ENCODE data around the gene SYMPK. TPM values are rescaled to one million over a fixed set of nuclear protein-coding genes. Genes with fewer than 3 reads are reported as not detected.

Gene SYMPK
- total RNA-seq, 1 experiment from 2014 or later = 86.2 TPM

GRCh38 chr19:45901432-45901911 lies 38.5 kb upstream of the SYMPK start:
- ChIA-PET CTCF (interaction anchor here (1.5 to 1.9 kb wide), 3 partner anchors 10 to 84 kb away, joined by 5 to 8 read pairs (median 7); no protein-coding TSS in a partner anchor), POLR2A (interaction anchor here (0.7 to 4.4 kb wide), 6 partner anchors 15 to 233 kb away, joined by 3 to 46 read pairs (median 4); partner anchors contain the start of genes CCDC61, IRF2BP1 and SYMPK)
- Mint-ChIP-seq H3K4me3 (ENCODE audit: unreplicated experiment) (peak overlapping the region; percentile 98), H3K9me3 (ENCODE audit: unreplicated experiment) (no peaks in the 10 kb centered on the region), H3K36me3 (ENCODE audit: insufficient read depth, unreplicated experiment) (peaks cover 43% of the 10 kb centered on the region), H3K4me1 (ENCODE audit: insufficient read depth, unreplicated experiment) (peaks cover 6% of the 10 kb centered on the region), H3K27ac (ENCODE audit: low read depth, unreplicated experiment) (peak overlapping the region; percentile 83), H3K27me3 (ENCODE audit: insufficient read depth, unreplicated experiment) (no peaks in the 10 kb centered on the region)
- DNase-seq (ENCODE audit: unreplicated experiment) = peak; percentile 29
- TF ChIP-seq, protein P1, sequence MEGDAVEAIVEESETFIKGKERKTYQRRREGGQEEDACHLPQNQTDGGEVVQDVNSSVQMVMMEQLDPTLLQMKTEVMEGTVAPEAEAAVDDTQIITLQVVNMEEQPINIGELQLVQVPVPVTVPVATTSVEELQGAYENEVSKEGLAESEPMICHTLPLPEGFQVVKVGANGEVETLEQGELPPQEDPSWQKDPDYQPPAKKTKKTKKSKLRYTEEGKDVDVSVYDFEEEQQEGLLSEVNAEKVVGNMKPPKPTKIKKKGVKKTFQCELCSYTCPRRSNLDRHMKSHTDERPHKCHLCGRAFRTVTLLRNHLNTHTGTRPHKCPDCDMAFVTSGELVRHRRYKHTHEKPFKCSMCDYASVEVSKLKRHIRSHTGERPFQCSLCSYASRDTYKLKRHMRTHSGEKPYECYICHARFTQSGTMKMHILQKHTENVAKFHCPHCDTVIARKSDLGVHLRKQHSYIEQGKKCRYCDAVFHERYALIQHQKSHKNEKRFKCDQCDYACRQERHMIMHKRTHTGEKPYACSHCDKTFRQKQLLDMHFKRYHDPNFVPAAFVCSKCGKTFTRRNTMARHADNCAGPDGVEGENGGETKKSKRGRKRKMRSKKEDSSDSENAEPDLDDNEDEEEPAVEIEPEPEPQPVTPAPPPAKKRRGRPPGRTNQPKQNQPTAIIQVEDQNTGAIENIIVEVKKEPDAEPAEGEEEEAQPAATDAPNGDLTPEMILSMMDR (IDR thresholded peaks at IDR 0.05; ENCODE audit: unreplicated experiment) = no peak
- intact Hi-C loops (cut with micrococcal nuclease) = no loop called here
- no TSS peak for BruUV-seq (replicated peaks)

DNA sequence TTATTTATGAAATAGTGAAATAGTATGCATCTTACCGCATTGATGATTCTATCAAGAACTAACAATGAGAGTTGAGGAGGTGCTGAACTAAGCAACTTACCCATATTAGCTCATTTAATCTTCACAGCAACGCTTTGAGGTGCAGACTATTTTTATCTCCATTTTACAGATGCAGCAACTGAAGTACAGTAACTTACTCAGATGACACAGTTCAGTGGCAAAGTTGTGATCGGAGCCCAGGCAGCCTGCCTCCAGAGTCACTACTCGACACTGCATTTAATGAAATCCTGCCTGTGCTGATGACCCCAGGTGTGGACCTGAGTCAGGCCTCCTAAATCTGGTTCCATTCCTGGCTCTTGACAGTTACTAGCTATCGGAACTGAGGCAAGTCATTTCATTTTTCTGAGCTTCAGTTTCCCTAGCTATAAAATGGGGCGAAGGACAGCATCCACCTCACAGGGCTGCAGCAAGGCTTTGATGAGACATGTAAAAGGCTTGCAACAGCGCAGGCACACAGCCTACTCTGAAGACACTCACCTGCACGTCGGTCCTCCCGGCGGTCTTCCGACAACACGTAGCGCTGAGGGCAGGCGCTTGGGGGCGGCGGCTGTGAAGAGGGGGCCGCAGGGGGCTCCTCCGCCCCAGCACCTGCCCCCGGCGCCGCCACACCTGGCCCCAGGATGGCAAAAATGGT lies 37.9 kb upstream of the SYMPK start:
- TF ChIP-seq, protein P1 (IDR thresholded peaks at IDR 0.05; ENCODE audit: unreplicated experiment) = no peak
- ChIA-PET CTCF (interaction anchor here (0.6 to 1.8 kb wide), 6 partner anchors 9 to 108 kb away, joined by 3 to 8 read pairs (median 4); no protein-coding TSS in a partner anchor), POLR2A (interaction anchor here (0.7 to 4.4 kb wide), 4 partner anchors 14 to 232 kb away, joined by 3 to 46 read pairs (median 4); partner anchors contain the start of genes IRF2BP1 and SYMPK)
- no peak for DNase-seq (ENCODE audit: unreplicated experiment)
- Mint-ChIP-seq H3K4me3 (ENCODE audit: unreplicated experiment) (peak overlapping the region; percentile 52), H3K27me3 (ENCODE audit: insufficient read depth, unreplicated experiment) (no peaks in the 10 kb centered on the region), H3K36me3 (ENCODE audit: insufficient read depth, unreplicated experiment) (peaks cover 44% of the 10 kb centered on the region), H3K4me1 (ENCODE audit: insufficient read depth, unreplicated experiment) (peaks cover 6% of the 10 kb centered on the region), H3K27ac (ENCODE audit: low read depth, unreplicated experiment) (no peak overlapping the region), H3K9me3 (ENCODE audit: unreplicated experiment) (no peaks in the 10 kb centered on the region)
- intact Hi-C loops (cut with micrococcal nuclease) = no loop called here
- no TSS peak for BruUV-seq (replicated peaks)

- CTCF ChIA-PET = interaction anchor here (0.6 to 1.5 kb wide), 3 partner anchors 12 to 83 kb away, joined by 3 to 5 read pairs (median 3); no protein-coding TSS in a partner anchor
- Mint-ChIP-seq H3K4me1 (ENCODE audit: insufficient read depth, unreplicated experiment) (peaks cover 6% of the 10 kb centered on the region), H3K27me3 (ENCODE audit: insufficient read depth, unreplicated experiment) (no peaks in the 10 kb centered on the region), H3K4me3 (ENCODE audit: unreplicated experiment) (no peak overlapping the region), H3K36me3 (ENCODE audit: insufficient read depth, unreplicated experiment) (peaks cover 52% of the 10 kb centered on the region), H3K9me3 (ENCODE audit: unreplicated experiment) (no peaks in the 10 kb centered on the region), H3K27ac (ENCODE audit: low read depth, unreplicated experiment) (no peak overlapping the region)
- TSS peak; percentile 28 for BruUV-seq (replicated peaks)
- POLR2A ChIA-PET = interaction anchor here (0.6 to 4.4 kb wide), 3 partner anchors 13 to 94 kb away, joined by 3 to 46 read pairs (median 3); partner anchors contain the start of gene IRF2BP1
- intact Hi-C loops (cut with micrococcal nuclease) = no loop called here
- TF ChIP-seq, protein P1 (IDR thresholded peaks at IDR 0.05; ENCODE audit: unreplicated experiment) = no peak
- DNase-seq (ENCODE audit: unreplicated experiment) = no peak
These were observed 37.1 kb upstream of the SYMPK start for GRCh38 chr19:45899919-45900589.

DNA sequence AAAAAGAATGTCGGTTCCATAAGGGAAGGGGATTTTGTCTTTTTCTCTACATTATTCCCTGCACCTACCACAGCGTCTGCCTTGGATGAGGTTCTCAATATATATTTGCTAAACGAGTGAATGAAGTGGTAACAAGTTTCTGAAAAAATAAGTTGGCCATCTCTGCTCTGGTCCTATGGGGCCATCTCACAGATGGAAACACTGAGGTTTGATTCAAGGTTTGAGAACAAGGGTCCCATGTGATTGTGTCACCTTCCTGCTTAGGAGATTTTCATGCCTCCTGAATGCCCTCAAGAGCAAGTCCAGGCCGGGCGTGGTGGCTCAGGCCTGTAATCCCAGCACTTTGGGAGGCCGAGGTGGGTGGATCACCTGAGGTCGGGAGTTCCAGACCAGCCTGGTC lies 36.3 kb upstream of the SYMPK start:
- Mint-ChIP-seq H3K9me3 (ENCODE audit: unreplicated experiment) (no peaks in the 10 kb centered on the region), H3K36me3 (ENCODE audit: insufficient read depth, unreplicated experiment) (peaks cover 52% of the 10 kb centered on the region), H3K27me3 (ENCODE audit: insufficient read depth, unreplicated experiment) (no peaks in the 10 kb centered on the region), H3K4me3 (ENCODE audit: unreplicated experiment) (no peak overlapping the region), H3K27ac (ENCODE audit: low read depth, unreplicated experiment) (no peak overlapping the region), H3K4me1 (ENCODE audit: insufficient read depth, unreplicated experiment) (peaks cover 6% of the 10 kb centered on the region)
- ChIA-PET POLR2A (no interaction called here), CTCF (no interaction called here)
- no TSS peak for BruUV-seq (replicated peaks)
- intact Hi-C loops (cut with micrococcal nuclease) = no loop called here
- no peak for DNase-seq (ENCODE audit: unreplicated experiment)
- TF ChIP-seq, protein P1 (IDR thresholded peaks at IDR 0.05; ENCODE audit: unreplicated experiment) = no peak

Measured in MCF 10A (cell line).